Measurements from ENCODE around the gene SMG6. TPM values are rescaled to one million over a fixed set of nuclear protein-coding genes. Genes with fewer than 3 reads are reported as not detected.

The SMG6 gene
- total RNA-seq, 1 experiment from 2014 or later: 28.6 TPM

- Mint-ChIP-seq H3K4me1 (no peaks in the 10 kb centered on the region; a peak in 2 of 4 replicates), H3K27ac (no peak overlapping the region), H3K9me3 (no peaks in the 10 kb centered on the region), H3K27me3 (ENCODE audit: low read depth) (no peaks in the 10 kb centered on the region), H3K36me3 (ENCODE audit: insufficient read depth in 1 of 3, low read depth in 3 of 3) (no peaks in the 10 kb centered on the region), H3K4me3 (no peak overlapping the region)
- Histone ChIP-seq H3K4me2 (ENCODE audit: insufficient read depth, insufficient read length, low read length) (no peak overlapping the region), H3K14ac (ENCODE audit: insufficient read depth, low read length) (no peak overlapping the region), H3K18ac (ENCODE audit: insufficient read length, low read depth, low read length) (no peak overlapping the region), H4K91ac (ENCODE audit: insufficient read length, low read depth, low read length) (no peak overlapping the region), H2AK5ac (ENCODE audit: insufficient read length, low read length) (no peak overlapping the region), H2AFZ (ENCODE audit: low read length) (no peak overlapping the region), H3K4ac (ENCODE audit: low read depth, low read length) (no peak overlapping the region), H2BK12ac (ENCODE audit: insufficient read length, low read depth, low read length) (no peak overlapping the region), H3K23me2 (ENCODE audit: insufficient read length, low read depth, low read length, poor library complexity, severe bottlenecking) (no peaks in the 10 kb centered on the region), H2BK120ac (ENCODE audit: low read depth, low read length, poor library complexity, severe bottlenecking) (no peak overlapping the region), H3K79me1 (ENCODE audit: insufficient read depth, low read depth, low read length, poor library complexity, severe bottlenecking) (no peaks in the 10 kb centered on the region), H4K5ac (ENCODE audit: insufficient read length, low read depth, low read length) (no peak overlapping the region), H2BK15ac (ENCODE audit: low read depth, low read length) (no peak overlapping the region), H3K27me3 (ENCODE audit: insufficient read depth, low read length) (no peaks in the 10 kb centered on the region), H3K23ac (ENCODE audit: insufficient read length, low read depth, low read length) (no peak overlapping the region), H4K20me1 (ENCODE audit: control insufficient read depth, insufficient read depth, insufficient read length) (no peaks in the 10 kb centered on the region), H2BK5ac (ENCODE audit: insufficient read length, low read length) (no peak overlapping the region), H3K9ac (ENCODE audit: extremely low read depth, insufficient read length, low read length) (no peak overlapping the region), H3K4me1 (ENCODE audit: insufficient read depth, low read length) (no peaks in the 10 kb centered on the region), H3K9me3 (ENCODE audit: control insufficient read depth, low read depth, low read length) (no peaks in the 10 kb centered on the region), H3K27ac (ENCODE audit: insufficient read length, low read depth, low read length) (no peak overlapping the region), H4K8ac (replicated peaks; ENCODE audit: insufficient read length, low read depth, low read length) (no peak overlapping the region), H3T11ph (ENCODE audit: low read length) (no peak overlapping the region), H3K56ac (ENCODE audit: insufficient read length, low read depth, low read length) (no peak overlapping the region), H2BK20ac (ENCODE audit: low read depth, low read length, poor library complexity, severe bottlenecking) (no peak overlapping the region), H3K79me2 (ENCODE audit: insufficient read depth, low read length) (no peaks in the 10 kb centered on the region)
- TF ChIP-seq, protein P1, sequence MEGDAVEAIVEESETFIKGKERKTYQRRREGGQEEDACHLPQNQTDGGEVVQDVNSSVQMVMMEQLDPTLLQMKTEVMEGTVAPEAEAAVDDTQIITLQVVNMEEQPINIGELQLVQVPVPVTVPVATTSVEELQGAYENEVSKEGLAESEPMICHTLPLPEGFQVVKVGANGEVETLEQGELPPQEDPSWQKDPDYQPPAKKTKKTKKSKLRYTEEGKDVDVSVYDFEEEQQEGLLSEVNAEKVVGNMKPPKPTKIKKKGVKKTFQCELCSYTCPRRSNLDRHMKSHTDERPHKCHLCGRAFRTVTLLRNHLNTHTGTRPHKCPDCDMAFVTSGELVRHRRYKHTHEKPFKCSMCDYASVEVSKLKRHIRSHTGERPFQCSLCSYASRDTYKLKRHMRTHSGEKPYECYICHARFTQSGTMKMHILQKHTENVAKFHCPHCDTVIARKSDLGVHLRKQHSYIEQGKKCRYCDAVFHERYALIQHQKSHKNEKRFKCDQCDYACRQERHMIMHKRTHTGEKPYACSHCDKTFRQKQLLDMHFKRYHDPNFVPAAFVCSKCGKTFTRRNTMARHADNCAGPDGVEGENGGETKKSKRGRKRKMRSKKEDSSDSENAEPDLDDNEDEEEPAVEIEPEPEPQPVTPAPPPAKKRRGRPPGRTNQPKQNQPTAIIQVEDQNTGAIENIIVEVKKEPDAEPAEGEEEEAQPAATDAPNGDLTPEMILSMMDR (conservative IDR thresholded peaks at IDR 0.05): no peak
- no peak for DNase-seq
- WGBS (ENCODE audit: extremely low coverage, insufficient read length, low lambda C conversion rate): no CpG with 5 or more reads among the region's 8 CpGs
These were observed 195.4 kb downstream of the SMG6 start for GRCh38 chr17:2108170-2108569.
